ENCODE measurements around the gene STON1.

STON1 gene

DNA sequence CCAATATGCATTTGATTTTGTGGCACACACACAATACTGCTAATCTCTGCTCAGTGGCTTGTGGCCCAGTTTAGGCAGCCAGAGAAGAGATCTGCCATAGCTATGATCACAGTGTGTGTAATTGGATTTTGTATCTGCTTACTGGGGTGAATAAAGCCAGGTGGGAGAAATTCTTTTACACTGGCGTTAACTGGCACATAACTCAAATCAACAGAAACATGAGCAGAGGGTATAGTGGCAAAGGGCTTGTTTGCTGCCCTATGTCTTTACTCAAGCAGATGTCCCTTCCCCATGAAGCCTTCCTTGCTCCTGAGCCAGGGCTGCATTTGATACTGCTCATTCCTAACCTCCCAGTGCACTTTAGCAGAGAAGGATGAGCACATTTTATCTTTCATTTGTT lies 28.5 kb downstream of the STON1 start:
- no peak for DNase-seq (ENCODE audit: low spot score)
- TF ChIP-seq, protein P1, sequence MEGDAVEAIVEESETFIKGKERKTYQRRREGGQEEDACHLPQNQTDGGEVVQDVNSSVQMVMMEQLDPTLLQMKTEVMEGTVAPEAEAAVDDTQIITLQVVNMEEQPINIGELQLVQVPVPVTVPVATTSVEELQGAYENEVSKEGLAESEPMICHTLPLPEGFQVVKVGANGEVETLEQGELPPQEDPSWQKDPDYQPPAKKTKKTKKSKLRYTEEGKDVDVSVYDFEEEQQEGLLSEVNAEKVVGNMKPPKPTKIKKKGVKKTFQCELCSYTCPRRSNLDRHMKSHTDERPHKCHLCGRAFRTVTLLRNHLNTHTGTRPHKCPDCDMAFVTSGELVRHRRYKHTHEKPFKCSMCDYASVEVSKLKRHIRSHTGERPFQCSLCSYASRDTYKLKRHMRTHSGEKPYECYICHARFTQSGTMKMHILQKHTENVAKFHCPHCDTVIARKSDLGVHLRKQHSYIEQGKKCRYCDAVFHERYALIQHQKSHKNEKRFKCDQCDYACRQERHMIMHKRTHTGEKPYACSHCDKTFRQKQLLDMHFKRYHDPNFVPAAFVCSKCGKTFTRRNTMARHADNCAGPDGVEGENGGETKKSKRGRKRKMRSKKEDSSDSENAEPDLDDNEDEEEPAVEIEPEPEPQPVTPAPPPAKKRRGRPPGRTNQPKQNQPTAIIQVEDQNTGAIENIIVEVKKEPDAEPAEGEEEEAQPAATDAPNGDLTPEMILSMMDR (IDR thresholded peaks at IDR 0.05; ENCODE audit: poor library complexity, severe bottlenecking): no peak
- H3K27ac ChIP-seq (ENCODE audit: poor library complexity, severe bottlenecking): no peak overlapping the region

DNA sequence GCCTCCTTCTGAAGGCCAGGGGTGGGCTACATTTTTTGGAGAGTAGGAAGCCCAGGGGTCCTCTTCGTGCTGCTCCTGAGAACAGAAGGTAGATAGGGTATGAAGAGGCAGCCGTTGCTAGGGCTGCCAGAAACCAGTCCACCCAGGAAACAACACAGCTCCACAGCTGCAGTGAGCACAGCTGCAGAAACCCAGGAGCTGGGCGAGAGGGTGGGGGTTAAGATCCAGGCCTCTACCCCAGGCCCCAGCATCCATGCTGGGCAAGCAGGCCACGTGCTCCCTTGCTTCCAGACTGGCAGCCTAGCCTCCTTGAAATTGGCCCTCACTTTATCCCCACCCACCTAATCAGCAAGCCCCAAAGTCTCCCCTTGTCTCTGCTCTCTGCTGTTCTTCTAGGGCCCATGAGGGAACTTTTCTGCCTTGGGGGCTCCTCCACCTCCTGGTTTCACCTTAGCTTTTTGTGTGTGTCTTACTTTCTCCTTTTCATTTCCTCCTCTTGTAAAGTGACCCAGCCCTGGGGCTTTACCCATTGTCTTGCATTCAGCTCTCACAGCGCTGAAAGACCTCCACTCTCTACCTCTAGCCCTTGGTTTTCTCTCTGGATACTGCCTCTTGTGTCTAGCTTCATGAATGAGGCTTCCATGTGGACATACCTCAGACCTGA lies 30.7 kb downstream of the STON1 start:
- ATAC-seq (ENCODE audit: low read depth) (no peak), DNase-seq (ENCODE audit: low spot score) (no peak)
- Histone ChIP-seq H3K27me3 (ENCODE audit: insufficient read depth, poor library complexity, severe bottlenecking) (no peaks in the 10 kb centered on the region), H3K27ac (ENCODE audit: poor library complexity, severe bottlenecking) (no peak overlapping the region), H3K4me1 (ENCODE audit: insufficient read depth, poor library complexity, severe bottlenecking) (no peaks in the 10 kb centered on the region), H3K9me3 (ENCODE audit: severe bottlenecking) (no peaks in the 10 kb centered on the region), H3K36me3 (ENCODE audit: low read depth) (no peaks in the 10 kb centered on the region), H3K4me3 (ENCODE audit: severe bottlenecking) (no peak overlapping the region)
- TF ChIP-seq, protein P1 (IDR thresholded peaks at IDR 0.05; ENCODE audit: poor library complexity, severe bottlenecking): no peak

More for the DNA sequence above, 28.5 kb downstream of the STON1 start:
- no peak overlapping the region for H3K4me3 ChIP-seq (ENCODE audit: severe bottlenecking)
- H3K9me3 ChIP-seq (ENCODE audit: severe bottlenecking): no peaks in the 10 kb centered on the region
- ATAC-seq (ENCODE audit: low read depth): no peak
- no peaks in the 10 kb centered on the region for H3K4me1 ChIP-seq (ENCODE audit: insufficient read depth, poor library complexity, severe bottlenecking)
- no peaks in the 10 kb centered on the region for H3K27me3 ChIP-seq (ENCODE audit: insufficient read depth, poor library complexity, severe bottlenecking)
- no peaks in the 10 kb centered on the region for H3K36me3 ChIP-seq (ENCODE audit: low read depth)

DNA sequence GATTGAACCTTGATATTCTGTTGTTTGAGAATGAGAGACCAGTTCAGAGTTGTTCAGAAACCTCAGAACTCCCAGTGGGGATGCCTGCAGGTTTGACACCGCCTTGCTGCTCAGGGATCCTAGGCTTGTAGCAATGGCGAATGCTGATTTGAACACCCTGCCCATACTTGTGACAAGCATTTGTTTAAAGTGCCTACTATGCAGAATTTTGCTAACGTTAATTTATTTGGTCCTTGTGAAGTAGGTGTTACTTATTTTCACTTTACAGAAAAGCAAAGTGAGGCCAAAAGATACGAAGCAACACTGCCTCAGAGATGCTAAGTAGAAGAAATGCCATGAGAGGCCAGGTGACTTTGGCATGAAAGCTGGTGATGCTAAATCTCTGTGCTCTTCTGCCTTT lies 32.3 kb downstream of the STON1 start:
- TF ChIP-seq, protein P1 (IDR thresholded peaks at IDR 0.05; ENCODE audit: poor library complexity, severe bottlenecking): no peak
- DNase-seq (ENCODE audit: low spot score) (no peak), ATAC-seq (ENCODE audit: low read depth) (no peak)
- H3K36me3 ChIP-seq (ENCODE audit: low read depth): no peaks in the 10 kb centered on the region
- no peaks in the 10 kb centered on the region for H3K9me3 ChIP-seq (ENCODE audit: severe bottlenecking)
- no peak overlapping the region for H3K4me3 ChIP-seq (ENCODE audit: severe bottlenecking)
- H3K27ac ChIP-seq (ENCODE audit: poor library complexity, severe bottlenecking): no peak overlapping the region
- H3K27me3 ChIP-seq (ENCODE audit: insufficient read depth, poor library complexity, severe bottlenecking): no peaks in the 10 kb centered on the region
- no peaks in the 10 kb centered on the region for H3K4me1 ChIP-seq (ENCODE audit: insufficient read depth, poor library complexity, severe bottlenecking)

DNA sequence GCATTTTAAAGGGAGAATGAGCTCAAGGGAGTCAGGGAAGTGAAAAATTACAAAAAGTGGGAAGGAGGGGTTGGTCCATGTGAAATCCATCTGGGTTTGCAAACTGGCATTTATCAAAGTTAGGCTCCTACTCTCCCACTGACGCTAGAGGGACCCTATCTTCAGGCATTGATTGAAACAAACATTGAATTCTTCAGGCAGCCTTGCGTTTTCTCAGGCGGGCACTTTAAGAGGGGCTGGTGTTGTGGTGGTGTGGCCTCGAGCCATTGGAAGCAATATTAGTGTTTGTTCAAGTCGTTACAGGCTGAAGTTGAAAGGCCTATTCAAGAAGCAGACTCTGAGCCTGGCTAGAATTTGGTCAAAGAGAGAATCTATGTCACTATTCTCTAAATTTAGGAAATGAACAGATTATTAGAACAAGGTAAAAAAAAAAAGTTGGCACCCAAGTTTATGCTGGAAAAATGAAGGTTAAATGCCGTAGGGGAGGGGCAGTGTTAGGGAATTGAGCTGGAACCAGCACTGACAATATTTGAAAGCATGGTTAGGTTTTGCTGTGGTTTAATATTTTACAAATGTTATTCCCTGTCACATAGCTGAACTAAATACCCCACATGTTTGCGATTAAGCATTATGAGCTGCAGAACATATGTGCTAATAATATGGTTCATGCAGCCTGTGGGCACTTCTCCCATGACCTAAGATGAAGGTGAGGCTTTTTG lies 36.8 kb downstream of the STON1 start:
- Histone ChIP-seq H3K4me1 (ENCODE audit: insufficient read depth, poor library complexity, severe bottlenecking) (no peaks in the 10 kb centered on the region), H3K36me3 (ENCODE audit: low read depth) (no peaks in the 10 kb centered on the region), H3K27me3 (ENCODE audit: insufficient read depth, poor library complexity, severe bottlenecking) (no peaks in the 10 kb centered on the region), H3K27ac (ENCODE audit: poor library complexity, severe bottlenecking) (no peak overlapping the region), H3K9me3 (ENCODE audit: severe bottlenecking) (no peaks in the 10 kb centered on the region), H3K4me3 (ENCODE audit: severe bottlenecking) (no peak overlapping the region)
- TF ChIP-seq, protein P1 (IDR thresholded peaks at IDR 0.05; ENCODE audit: poor library complexity, severe bottlenecking): peak; percentile 42
- DNase-seq (ENCODE audit: low spot score) (no peak), ATAC-seq (ENCODE audit: low read depth) (no peak)

DNA sequence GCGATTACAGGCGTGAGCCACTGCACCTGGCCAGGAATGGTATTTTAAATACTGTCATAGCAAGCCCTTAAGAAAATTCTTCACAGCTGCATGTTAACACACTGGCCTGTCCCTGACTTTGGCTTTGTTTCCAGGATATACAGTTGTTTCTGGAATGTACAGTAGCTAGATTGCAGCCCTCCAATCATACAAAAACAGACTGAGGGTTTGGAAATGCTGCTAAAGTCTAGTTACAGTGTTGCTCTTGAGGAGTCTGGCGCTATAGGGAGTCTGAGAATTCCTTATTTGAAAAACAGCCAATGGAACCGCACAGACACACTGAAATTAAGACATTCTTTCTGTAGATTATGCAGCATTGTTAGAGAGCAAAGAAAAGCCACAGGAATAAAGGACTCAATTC lies 37.7 kb downstream of the STON1 start:
- TF ChIP-seq, protein P1 (IDR thresholded peaks at IDR 0.05; ENCODE audit: poor library complexity, severe bottlenecking): no peak
- ATAC-seq (ENCODE audit: low read depth) (no peak), DNase-seq (ENCODE audit: low spot score) (no peak)
- no peaks in the 10 kb centered on the region for H3K27me3 ChIP-seq (ENCODE audit: insufficient read depth, poor library complexity, severe bottlenecking)
- H3K4me1 ChIP-seq (ENCODE audit: insufficient read depth, poor library complexity, severe bottlenecking): no peaks in the 10 kb centered on the region
- no peak overlapping the region for H3K27ac ChIP-seq (ENCODE audit: poor library complexity, severe bottlenecking)
- no peaks in the 10 kb centered on the region for H3K36me3 ChIP-seq (ENCODE audit: low read depth)
- H3K9me3 ChIP-seq (ENCODE audit: severe bottlenecking): no peaks in the 10 kb centered on the region
- H3K4me3 ChIP-seq (ENCODE audit: severe bottlenecking): no peak overlapping the region
